Measurements from ENCODE around the gene E2F3.

Gene E2F3

DNA sequence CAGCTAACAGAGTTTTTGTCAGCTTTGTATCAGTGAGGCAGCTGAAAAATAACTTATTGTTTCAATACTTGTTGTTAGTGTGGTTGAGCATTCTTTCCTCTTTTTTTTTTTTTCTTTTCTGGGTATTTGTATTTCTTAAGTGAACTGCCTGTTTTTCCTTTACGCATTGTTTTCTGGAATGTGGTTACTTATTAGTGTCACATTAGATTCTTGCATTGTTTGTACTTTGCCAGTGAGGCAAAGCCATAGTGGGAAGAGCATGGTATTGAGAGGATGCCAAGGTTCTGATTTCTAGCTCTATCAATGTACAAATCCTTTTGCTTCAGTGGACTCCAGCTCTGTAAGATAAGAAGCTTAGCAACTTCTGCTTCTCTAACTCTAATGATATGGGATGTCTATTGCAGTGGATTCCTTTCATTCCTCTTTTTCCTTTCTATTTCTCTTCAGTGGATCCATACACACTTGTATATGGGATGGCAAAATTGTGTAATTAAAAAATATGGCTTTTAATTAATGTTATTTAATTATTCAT is 136.5 kb downstream of the E2F3 start:
- no peak for DNase-seq

DNA sequence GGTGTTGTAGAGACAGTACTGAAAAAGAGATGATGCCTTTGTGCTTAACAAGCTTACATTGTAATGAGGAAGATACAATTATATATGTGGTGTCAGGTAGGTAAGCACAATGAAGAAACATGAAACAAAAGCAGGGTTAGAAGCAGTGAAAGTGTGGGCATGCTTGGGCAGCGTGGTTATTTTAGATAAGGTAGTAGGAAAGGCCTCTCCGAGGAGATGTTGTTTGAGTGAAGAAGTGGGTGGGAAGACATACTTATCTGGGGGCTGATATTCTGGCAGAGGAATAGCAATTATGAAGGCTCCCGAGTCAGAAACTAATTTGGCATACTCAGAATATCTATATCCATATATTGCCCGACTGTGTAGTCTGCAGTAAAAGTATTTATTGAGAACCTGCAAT is 137.2 kb downstream of the E2F3 start:
- DNase-seq: no peak

DNA sequence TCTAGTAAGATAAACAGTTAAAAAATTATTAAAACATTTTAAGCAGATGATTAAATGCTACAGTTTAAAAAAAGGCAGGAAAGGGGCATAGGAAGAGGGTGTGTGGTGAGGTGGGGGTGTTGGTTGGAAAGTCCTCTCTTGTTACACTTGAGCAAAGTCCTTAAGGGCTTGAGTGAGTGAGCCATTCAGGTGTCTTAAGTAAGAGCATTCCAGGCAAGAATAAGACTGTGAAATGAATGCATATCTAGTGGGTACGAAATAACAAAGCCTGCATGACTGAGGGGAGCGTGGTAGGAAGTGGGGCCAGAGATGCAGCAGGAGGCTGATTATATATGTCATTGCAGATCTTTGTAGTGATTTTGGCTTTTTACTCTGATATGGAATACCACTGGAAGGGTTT is 137.7 kb downstream of the E2F3 start:
- DNase-seq: no peak

DNA sequence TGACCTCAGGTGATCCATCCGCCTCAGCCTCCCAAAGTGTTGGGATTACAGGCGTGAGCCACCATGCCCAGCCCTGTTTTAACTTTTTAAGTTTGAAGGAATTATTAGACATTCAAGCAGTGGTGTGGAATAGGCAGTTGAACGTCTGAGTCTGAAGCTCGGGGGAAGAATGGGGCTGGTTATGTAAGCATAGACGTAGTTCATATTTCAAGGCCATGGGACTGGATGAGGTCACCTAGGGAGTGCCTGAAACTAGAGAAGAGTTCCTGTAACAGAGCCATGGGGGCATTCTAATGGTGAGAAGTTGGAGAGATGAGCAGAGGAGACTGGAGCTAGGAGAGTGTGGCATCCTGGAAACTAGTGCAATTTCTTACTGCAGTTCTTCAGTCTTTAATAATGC is 139.0 kb downstream of the E2F3 start:
- DNase-seq: no peak

DNA sequence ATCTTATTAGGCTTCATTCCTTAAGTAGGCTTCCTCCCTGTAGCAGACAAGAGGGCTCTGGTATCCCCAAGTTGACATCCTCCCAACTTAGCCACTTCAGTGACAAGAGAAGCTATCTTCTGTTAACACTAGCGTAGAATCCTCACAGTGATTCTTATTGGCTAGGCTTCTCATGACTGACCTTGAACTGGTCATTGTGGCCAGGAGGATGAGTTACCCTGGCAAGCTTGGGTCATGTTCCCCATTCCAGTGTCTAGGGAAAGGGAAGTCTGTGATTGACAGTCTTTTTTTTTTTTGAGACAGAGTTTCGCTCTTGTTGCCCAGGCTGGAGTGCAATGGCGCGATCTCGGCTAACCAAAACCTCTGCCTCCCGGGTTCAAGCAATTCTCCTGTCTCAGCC is 139.7 kb downstream of the E2F3 start:
- DNase-seq: no peak

DNA sequence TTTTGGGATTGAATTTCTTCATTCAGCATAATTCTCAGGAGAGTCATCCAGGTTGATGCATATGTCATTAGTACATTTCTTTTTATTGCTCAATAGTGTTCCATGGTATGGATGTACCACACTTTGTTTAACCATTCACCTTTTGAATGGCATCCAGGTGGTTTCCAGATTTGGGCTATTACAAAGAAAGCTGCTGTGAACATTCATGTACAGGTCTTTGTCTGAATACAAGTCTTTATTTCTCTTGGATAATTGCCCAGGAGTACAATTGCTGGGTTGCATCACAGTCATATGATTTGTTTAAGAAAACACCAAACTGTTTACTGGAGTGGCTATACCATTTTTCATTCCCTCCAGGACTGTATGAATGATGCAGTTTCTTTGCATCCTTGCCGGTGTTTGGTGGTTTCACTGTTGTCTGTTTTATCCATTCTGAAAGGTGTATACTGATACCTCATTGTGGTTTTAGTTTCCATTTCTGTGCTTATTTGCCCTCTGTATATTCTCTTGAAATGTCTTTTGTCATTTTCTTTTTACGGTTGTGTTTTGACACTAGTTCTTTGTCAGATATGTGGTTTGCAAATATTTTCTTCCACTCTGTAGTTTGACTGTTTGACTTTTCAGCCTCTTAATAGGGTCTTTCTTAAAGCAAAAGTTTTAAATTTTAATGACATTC is 141.4 kb downstream of the E2F3 start:
- DNase-seq: peak; percentile 79 to 90

All from NCI-H1930 (cell line).